Psoas muscle (tissue), 8 donors: ENCODE results near the gene ZC3H11A. TPM values are rescaled to one million over a fixed set of nuclear protein-coding genes. Genes with fewer than 3 reads are reported as not detected.

ENCODE experiments used
- ATAC-seq, 4 donors: fragments of 200-7000 bp; cut with Tn5 transposase; one replicate each; pipeline ENCODE4 v1.9.1; 2020; ENCODE audit warnings: moderate library complexity in 3 of 4, mild to moderate bottlenecking in 2 of 4
- DNase-seq, 2 donors: peaks; one replicate each; pipeline ENCODE4 v3.0.0-alpha.2; 2020
- H3K27ac ChIP-seq: fragments of 200-600 bp; one replicate; pipeline ENCODE4 v1.8.0; 2022
- H3K27me3 ChIP-seq, 3 donors: fragments of 200-600 bp in 1 of 3; one replicate each; pipeline versions ENCODE4 v1.6.1 to v1.8.0; 2013 to 2022; ENCODE audit warnings: low read length in 2 of 3, mild to moderate bottlenecking in 2 of 3, moderate library complexity in 1 of 3; ENCODE audit not compliant: insufficient read depth in 3 of 3
- H3K36me3 ChIP-seq, 2 donors: fragments of 200-600 bp in 1 of 2; one replicate each; pipeline versions ENCODE4 v1.6.1 to v1.8.0; 2013 to 2022; ENCODE audit warnings: low read depth in 1 of 2, mild to moderate bottlenecking in 1 of 2, moderate library complexity in 1 of 2; ENCODE audit not compliant: insufficient read depth in 1 of 2
- H3K4me1 ChIP-seq: fragments of 200-600 bp; one replicate; pipeline ENCODE4 v1.8.0; 2022
- H3K4me3 ChIP-seq: fragments of 200-600 bp; one replicate; pipeline ENCODE4 v1.8.0; 2022; ENCODE audit warnings: mild to moderate bottlenecking
- H3K9me3 ChIP-seq: fragments of 200-600 bp; one replicate; pipeline ENCODE4 v1.8.0; 2022
- CTCF ChIP-seq: fragments of 200-600 bp; IDR thresholded peaks from one replicate; pipeline ENCODE4 v1.8.0; 2022; ENCODE audit warnings: antibody characterized with exemption
- WGBS, 3 donors: extraction: QIAGEN DNeasy Blood & Tissue Kit; methylation state at CpG; one replicate each; pipeline versions ENCODE4 v1.1.6 to v1.1.7; 2013; 5-methylcytosine and 5-hydroxymethylcytosine counted together
- intact Hi-C, 2 donors: fragments of 100-400 bp; cut with DNase I; formaldehyde crosslinking; loops; one replicate each; pipeline versions ENCODE4 v1.11.0 to v1.14.2; 2022
- polyA plus RNA-seq, 3 donors: library from polyadenylated mRNA; stranded (reverse); fragments of 200-250 nt; gene quantifications; one replicate each; pipeline ENCODE4 v1.2.3, GENCODE V29; 2013
- total RNA-seq, 4 donors: library from RNA; stranded (reverse); fragmentation: NEBNext Ultra II Directional in 2 of 4; extraction: Animal tissue kit (Norgen Biotek cat#: 25700) in 2 of 4; gene quantifications; one replicate each; pipeline versions ENCODE4 v1.2.1 to v1.2.4, GENCODE V29; 2021 to 2023
- donor health status: healthy with polysubstance abuse.
- donor health status: DM: no; HTN: no; CAD: no; lungs with moderate emphysema.
- donor health status: Bipolar disorder and iron deficiency.
- donor health status: healthy.
- donor health status: DM: yes; HTN: yes; CAD: no.
- donor health status: DM: no; HTN: no; CAD: no.
- donor health status: DM: no; HTN: no; CAD: no.
- donor health status: DM: yes; HTN: yes; CAD: no.

Gene ZC3H11A
- total and polyA plus RNA-seq, 7 donors: 33.5 to 79.9 (median 48.5) TPM

- Histone ChIP-seq H3K27me3 (no peaks in the 10 kb centered on the region), H3K4me1 (peaks cover 11% of the 10 kb centered on the region), H3K27ac (no peak overlapping the region), H3K4me3 (no peak overlapping the region), H3K36me3 (peaks cover 6 to 87% of the 10 kb centered on the region in 2 donors), H3K9me3 (no peaks in the 10 kb centered on the region)
- no peak for TF ChIP-seq CTCF
- WGBS, 3 donors: 75 to 93% (median 85%) methylated on average over 2 of the region's 2 CpGs
- no peak for ATAC-seq
- no peak for DNase-seq
- intact Hi-C loops: no loop called here
Observed at GRCh38 chr1:203842559-203842876, 47.1 kb downstream of the ZC3H11A start.

GRCh38 chr1:203843435-203843834 is 48.0 kb downstream of the ZC3H11A start:
- H3K36me3 ChIP-seq: peaks cover 5 to 87% of the 10 kb centered on the region in 2 donors
- 76 to 86% (median 86%) methylated on average over 1 of the region's 1 CpG for WGBS, 3 donors

More at GRCh38 chr1:203843435-203843834, 48.0 kb downstream of the ZC3H11A start:
- DNase-seq: no peak
- H3K27ac ChIP-seq: peak overlapping the region; percentile 18
- H3K4me3 ChIP-seq: no peak overlapping the region
- H3K9me3 ChIP-seq: no peaks in the 10 kb centered on the region
- no peak for TF ChIP-seq CTCF
- H3K4me1 ChIP-seq: peaks cover 11% of the 10 kb centered on the region
- H3K27me3 ChIP-seq: no peaks in the 10 kb centered on the region
- intact Hi-C loops: no loop called here
- no peak for ATAC-seq

Other genes with a start within 250 kb of the ZC3H11A start
- gene ATP2B4, start 168.8 kb upstream of the ZC3H11A start, total RNA-seq: 10 to 100 TPM; 18.6 to 29.6 (median 27.9) TPM
- 10 to 100 TPM; 12.2 to 26.6 (median 15.6) TPM for gene ATP2B4, start 168.8 kb upstream of the ZC3H11A start, polyA plus RNA-seq
- gene LAX1, start 30.4 kb upstream of the ZC3H11A start, total RNA-seq: under 1 TPM; 0.10 to 0.17 (median 0.13) TPM
- under 1 TPM in 2 of 3 donors, not detected in 1; 0.04 to 0.06 TPM for gene LAX1, start 30.4 kb upstream of the ZC3H11A start, polyA plus RNA-seq
- 10 to 100 TPM; 20.9 to 39.1 (median 26.7) TPM for gene ZBED6, start within 50 bp of the ZC3H11A start, total RNA-seq
- gene ZBED6, start within 50 bp of the ZC3H11A start, polyA plus RNA-seq: 1 to 10 TPM in 2 of 3 donors, under 1 TPM in 1; 0.46 to 8.0 (median 1.0) TPM
- 10 to 100 TPM; 30.4 to 68.1 (median 56.6) TPM for gene SNRPE, start 66.0 kb downstream of the ZC3H11A start, total RNA-seq
- gene SNRPE, start 66.0 kb downstream of the ZC3H11A start, polyA plus RNA-seq: 100 to 1,000 TPM in 2 of 3 donors, 10 to 100 TPM in 1; 83.1 to 173 (median 116) TPM